Pancreas (tissue), 10 donors: ENCODE results near the gene TSPAN4. TPM values are rescaled to one million over a fixed set of nuclear protein-coding genes. Genes with fewer than 3 reads are reported as not detected.
A peak's percentile ranks its signal among the peaks of the same experiment; 100 is the strongest.

Source experiments
- ATAC-seq, 4 donors: fragments of 200-7000 bp; cut with Tn5 transposase; one replicate each; pipeline versions ENCODE4 v1.8.0 to v1.9.1; 2020; ENCODE audit warnings: mild to moderate bottlenecking in 4 of 4, moderate library complexity in 4 of 4
- DNase-seq, 6 donors: peaks; one replicate each; pipeline ENCODE4 v3.0.0-alpha.2; 2020
- FAIRE-seq: peaks from 2 replicates; lab custom pipeline; 2012; peaks lifted over from hg19 to GRCh38; lab: Jason Lieb, UNC
- H3K27ac ChIP-seq, 4 donors: fragments of 200-600 bp; sonication (generic); 1 replicate in 3 of 4; 2 replicates in 1 of 4; pipeline versions ENCODE4 v1.5.0 to v1.8.0; 2020
- H3K27me3 ChIP-seq, 4 donors: fragments of 200-600 bp; one replicate each; pipeline ENCODE4 v1.8.0; 2021
- H3K36me3 ChIP-seq, 3 donors: fragments of 200-600 bp; sonication (generic) in 1 of 3; one replicate each; pipeline versions ENCODE4 v1.5.0 to v1.8.0; 2020 to 2021
- H3K4me1 ChIP-seq, 3 donors: fragments of 200-600 bp; one replicate each; pipeline ENCODE4 v1.8.0; 2021
- H3K4me3 ChIP-seq, 4 donors: fragments of 200-600 bp; sonication (generic) in 2 of 4; one replicate each; pipeline versions ENCODE4 v1.5.0 to v1.8.0; 2020 to 2021
- H3K9me3 ChIP-seq, 4 donors: fragments of 200-600 bp; one replicate each; pipeline ENCODE4 v1.8.0; 2021
- CTCF ChIP-seq, 4 donors: fragments of 200-600 bp; sonication (generic) in 3 of 4; IDR thresholded peaks; one replicate each; pipeline versions ENCODE4 v1.5.0 to v1.8.0; 2021; ENCODE audit warnings: antibody characterized with exemption in 4 of 4
- WGBS, 2 donors: extraction: QIAGEN DNeasy Blood & Tissue Kit; methylation state at CpG; one replicate each; pipeline ENCODE4 v1.1.7; 2013; 5-methylcytosine and 5-hydroxymethylcytosine counted together
- intact Hi-C, 3 donors: fragments of 100-400 bp; cut with DNase I; formaldehyde crosslinking; loops; one replicate each; pipeline versions ENCODE4 v1.11.1 to v1.14.2; 2022
- polyA plus RNA-seq, 2 donors: library from polyadenylated mRNA; stranded (reverse); fragments of 200-250 nt; gene quantifications; one replicate each; pipeline ENCODE4 v1.2.3, GENCODE V29; 2013
- total RNA-seq, 6 donors: library from RNA; stranded (reverse); fragmentation: NEBNext Ultra II Directional in 4 of 6; extraction: Animal tissue kit (Norgen Biotek cat#: 25700) in 4 of 6; gene quantifications; one replicate each; pipeline versions ENCODE4 v1.2.1 to v1.2.4, GENCODE V29; 2021 to 2023
- donor health status: healthy with polysubstance abuse.
- donor health status: DM: no; HTN: no; CAD: no; lungs with moderate emphysema.
- donor health status: DM: no; HTN: no; CAD: no.
- donor health status: control.
- donor health status: control.
- donor health status: Bipolar disorder and iron deficiency.
- donor health status: DM: yes; HTN: yes; CAD: no.
- donor health status: DM: no; HTN: no; CAD: no.
- donor health status: DM: no; HTN: no; CAD: no.
- donor health status: DM: yes; HTN: yes; CAD: no.

Gene TSPAN4
- total and polyA plus RNA-seq, 8 donors = 15.3 to 67.2 (median 20.3) TPM

- H3K36me3 ChIP-seq = peaks cover 0 to 42% (median 29%) of the 10 kb centered on the region in 3 donors
- no peak for TF ChIP-seq CTCF (IDR thresholded peaks at IDR 0.05)
- H3K9me3 ChIP-seq = no peaks in the 10 kb centered on the region
- intact Hi-C loops = no loop called here
- ATAC-seq = peak in 3 of 4 donors; percentile 46 to 72 (median 55)
- WGBS, 2 donors = 88 to 90% methylated on average over 22 of the region's 22 CpGs
- no peaks in the 10 kb centered on the region for H3K4me1 ChIP-seq
- H3K27me3 ChIP-seq = no peaks in the 10 kb centered on the region
- no peak overlapping the region for H3K27ac ChIP-seq
- no peak for FAIRE-seq
- no peak overlapping the region for H3K4me3 ChIP-seq
- DNase-seq = peak in 2 of 6 donors; percentile 30 to 71
Observed at GRCh38 chr11:898540-899190, 56.0 kb downstream of the TSPAN4 start.

- ATAC-seq (no peak), FAIRE-seq (no peak), DNase-seq (no peak)
- Histone ChIP-seq H3K4me3 (no peak overlapping the region), H3K4me1 (no peaks in the 10 kb centered on the region), H3K27ac (no peak overlapping the region), H3K27me3 (no peaks in the 10 kb centered on the region), H3K36me3 (peaks cover 0 to 45% (median 29%) of the 10 kb centered on the region in 3 donors), H3K9me3 (no peaks in the 10 kb centered on the region)
- intact Hi-C loops = no loop called here
- TF ChIP-seq CTCF (IDR thresholded peaks at IDR 0.05) = no peak
- 92 to 94% methylated on average over 11 of the region's 11 CpGs for WGBS, 2 donors
Observed at GRCh38 chr11:899724-900123, 57.1 kb downstream of the TSPAN4 start.

- intact Hi-C loops = no loop called here
- DNase-seq (peak in 1 of 6 donors; percentile 32), ATAC-seq (no peak), FAIRE-seq (no peak)
- Histone ChIP-seq H3K9me3 (no peaks in the 10 kb centered on the region), H3K4me3 (no peak overlapping the region), H3K36me3 (peaks cover 0 to 45% (median 29%) of the 10 kb centered on the region in 3 donors), H3K27me3 (no peaks in the 10 kb centered on the region), H3K4me1 (no peaks in the 10 kb centered on the region), H3K27ac (no peak overlapping the region)
- TF ChIP-seq CTCF (IDR thresholded peaks at IDR 0.05) = no peak
- WGBS, 2 donors = 85 to 93% methylated on average over 7 of the region's 7 CpGs
Observed at GRCh38 chr11:900545-900944, 57.9 kb downstream of the TSPAN4 start.

- TF ChIP-seq CTCF (IDR thresholded peaks at IDR 0.05) = no peak
- FAIRE-seq (no peak), ATAC-seq (no peak), DNase-seq (peak in 1 of 6 donors; percentile 39)
- H3K4me1 ChIP-seq = peaks cover 0 to 5% (median 3%) of the 10 kb centered on the region in 3 donors
- no peaks in the 10 kb centered on the region for H3K9me3 ChIP-seq
- no peak overlapping the region for H3K4me3 ChIP-seq
- 89 to 92% methylated on average over 19 of the region's 19 CpGs for WGBS, 2 donors
- H3K36me3 ChIP-seq = peaks cover 0 to 45% (median 29%) of the 10 kb centered on the region in 3 donors
- intact Hi-C loops = no loop called here
- no peaks in the 10 kb centered on the region for H3K27me3 ChIP-seq
- no peak overlapping the region for H3K27ac ChIP-seq
Observed at GRCh38 chr11:901452-902061, 58.9 kb downstream of the TSPAN4 start.

GRCh38 chr11:904380-904779, 61.7 kb downstream of the TSPAN4 start:
- intact Hi-C loops = no loop called here
- FAIRE-seq = no peak
- no peak overlapping the region for H3K27ac ChIP-seq
- no peak for TF ChIP-seq CTCF (IDR thresholded peaks at IDR 0.05)
- H3K9me3 ChIP-seq = no peaks in the 10 kb centered on the region
- peaks cover 0 to 35% (median 26%) of the 10 kb centered on the region in 3 donors for H3K36me3 ChIP-seq
- H3K4me1 ChIP-seq = peaks cover 2 to 6% (median 3%) of the 10 kb centered on the region in 3 donors
- ATAC-seq = no peak
- H3K4me3 ChIP-seq = no peak overlapping the region
- 83 to 88% methylated on average over 7 of the region's 7 CpGs for WGBS, 2 donors
- H3K27me3 ChIP-seq = no peaks in the 10 kb centered on the region
- peak in 1 of 6 donors; percentile 55 for DNase-seq
